ENCODE measurements around the gene STK36. TPM values are rescaled to one million over a fixed set of nuclear protein-coding genes. Genes with fewer than 3 reads are reported as not detected.

STK36 gene
- total and polyA plus RNA-seq, 12 donors, result 12.4 to 112 (median 36.3) TPM

DNA sequence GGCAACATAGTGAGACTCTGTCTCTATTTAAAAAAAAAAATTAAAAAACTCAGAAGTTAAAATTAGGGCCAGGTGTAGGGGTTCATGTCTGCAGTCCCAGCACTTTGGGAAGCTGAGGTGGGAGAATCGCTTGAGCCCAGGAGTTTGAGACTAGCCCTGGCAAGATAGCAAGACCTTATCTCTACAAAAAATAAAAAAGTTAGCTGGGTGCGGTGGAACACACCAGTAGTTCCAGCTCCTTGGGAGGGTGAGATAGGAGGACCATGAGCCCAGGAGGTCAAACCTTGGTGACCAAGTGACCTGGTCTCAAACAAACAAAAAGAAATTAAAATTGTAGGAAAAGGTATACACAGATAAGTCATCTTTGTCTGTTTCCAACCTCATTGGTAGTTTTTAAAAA, 50.0 kb downstream of the STK36 start:
- Histone ChIP-seq H3K4me3 (no peak overlapping the region), H3K9me3 (replicated peaks in 1 of 3) (peaks cover 0 to 14% (median 0%) of the 10 kb centered on the region in 3 donors), H3K27ac (peak overlapping the region in 1 of 5 donors; percentile 42), H3K27me3 (no peaks in the 10 kb centered on the region), H3K4me1 (replicated peaks in 1 of 2) (peaks cover 7 to 34% of the 10 kb centered on the region in 2 donors), H3K36me3 (replicated peaks in 1 of 2) (no peaks in the 10 kb centered on the region)
- TF ChIP-seq POLR2A (IDR thresholded peaks at IDR 0.05), result no peak
- TF ChIP-seq CTCF (IDR thresholded peaks at IDR 0.05), result no peak
- intact Hi-C loops (cut with DNase I), result no loop called here
- WGBS, 4 donors, result 79 to 95% (median 85%) methylated on average over 2 of the region's 2 CpGs
- DNase-seq, result no peak

- intact Hi-C loops (cut with DNase I), result no loop called here
- DNase-seq, result no peak
- Histone ChIP-seq H3K4me1 (replicated peaks in 1 of 2) (peaks cover 4 to 29% of the 10 kb centered on the region in 2 donors), H3K4me3 (no peak overlapping the region), H3K27ac (peak overlapping the region in 3 of 5 donors; percentile 32 to 42 (median 33)), H3K36me3 (replicated peaks in 1 of 2) (no peaks in the 10 kb centered on the region), H3K9me3 (replicated peaks in 1 of 3) (peaks cover 0 to 15% (median 2%) of the 10 kb centered on the region in 3 donors), H3K27me3 (no peaks in the 10 kb centered on the region)
- TF ChIP-seq POLR2A (IDR thresholded peaks at IDR 0.05) (no peak), CTCF (IDR thresholded peaks at IDR 0.05) (no peak)
- 40 to 67% (median 54%) methylated on average over 1 of the region's 1 CpG for WGBS, 4 donors
Measured at GRCh38 chr2:218722419-218722818, 50.5 kb downstream of the STK36 start.

GRCh38 chr2:218722876-218723785, 51.2 kb downstream of the STK36 start:
- Histone ChIP-seq H3K36me3 (replicated peaks in 1 of 2) (no peaks in the 10 kb centered on the region), H3K9me3 (replicated peaks in 1 of 3) (peaks cover 0 to 18% (median 3%) of the 10 kb centered on the region in 3 donors), H3K4me3 (no peak overlapping the region), H3K27me3 (no peaks in the 10 kb centered on the region), H3K27ac (peak overlapping the region in 3 of 5 donors; percentile 32 to 42 (median 33)), H3K4me1 (replicated peaks in 1 of 2) (peaks cover 4 to 22% of the 10 kb centered on the region in 2 donors)
- intact Hi-C loops (cut with DNase I), result no loop called here
- 39 to 59% (median 47%) methylated on average over 1 of the region's 1 CpG for WGBS, 4 donors
- TF ChIP-seq CTCF (IDR thresholded peaks at IDR 0.05), result no peak
- no peak for TF ChIP-seq POLR2A (IDR thresholded peaks at IDR 0.05)
- no peak for DNase-seq

DNA sequence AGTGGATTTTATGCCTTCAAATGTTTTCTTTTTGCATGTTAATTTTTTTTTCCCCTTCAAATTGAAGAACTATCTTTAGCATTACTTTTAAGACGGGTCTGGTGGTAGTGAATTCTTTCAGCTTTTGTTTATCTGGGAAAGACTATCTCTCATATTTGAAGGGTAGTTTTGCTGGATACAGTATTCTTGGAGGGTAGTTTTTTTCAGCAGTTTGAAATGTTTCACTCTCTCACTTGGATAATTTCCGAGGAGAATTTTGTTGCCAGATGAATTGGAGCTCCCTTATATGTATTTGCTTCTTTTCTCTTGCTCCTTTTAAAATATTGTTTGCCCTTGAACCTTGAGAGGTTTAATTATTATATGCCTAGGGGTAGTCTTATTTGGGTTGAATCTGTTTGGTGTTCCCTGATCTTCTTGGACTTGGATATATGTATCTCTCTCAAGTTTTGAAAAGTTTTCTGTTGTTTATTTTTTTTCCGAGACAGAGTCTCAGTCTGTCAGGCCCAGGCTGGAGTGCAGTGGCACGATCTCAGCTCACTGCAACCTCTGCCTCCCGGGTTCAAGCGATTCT, 54.2 kb downstream of the STK36 start:
- WGBS, 4 donors, result 94 to 97% (median 96%) methylated on average over 6 of the region's 6 CpGs
- intact Hi-C loops (cut with DNase I), result no loop called here
- peaks cover 0 to 18% (median 3%) of the 10 kb centered on the region in 3 donors for H3K9me3 ChIP-seq (replicated peaks in 1 of 3)

More for the DNA sequence above, 54.2 kb downstream of the STK36 start:
- Histone ChIP-seq H3K4me1 (replicated peaks in 1 of 2) (peaks cover 8 to 28% of the 10 kb centered on the region in 2 donors), H3K27me3 (no peaks in the 10 kb centered on the region), H3K36me3 (replicated peaks in 1 of 2) (no peaks in the 10 kb centered on the region), H3K4me3 (no peak overlapping the region), H3K27ac (no peak overlapping the region)
- DNase-seq, result no peak
- TF ChIP-seq CTCF (IDR thresholded peaks at IDR 0.05) (no peak), POLR2A (IDR thresholded peaks at IDR 0.05) (no peak)
